B cell (primary cell): Measurements from ENCODE around the gene ARFGEF2. TPM values are rescaled to one million over a fixed set of nuclear protein-coding genes. Genes with fewer than 3 reads are reported as not detected.

Experiments
- ATAC-seq: fragments of 200-7000 bp; cut with Tn5 transposase; one replicate; pipeline ENCODE4 v1.10.0; 2021; ENCODE audit warnings: low read depth, mild to moderate bottlenecking, moderate number of reproducible peaks, moderate library complexity
- CTCF ChIA-PET: fragments of 350-600 bp; sonication (Branson Sonifier 250); formaldehyde crosslinking; loops from one replicate; lab custom pipeline; 2021; ENCODE audit warnings: antibody characterized with exemption, inconsistent platforms; lab: Charles Lee
- POLR2A ChIA-PET: fragments of 350-600 bp; sonication (Branson Sonifier 250); formaldehyde crosslinking; loops from one replicate; lab custom pipeline; 2021; ENCODE audit warnings: antibody characterized with exemption; lab: Charles Lee
- DNase-seq: peaks from one replicate; pipeline ENCODE4 v3.0.0; 2013
- H2AFZ ChIP-seq: 2 replicates; pipeline ENCODE4 v1.6.1; 2012; ENCODE audit warnings: mild to moderate bottlenecking, low read depth, low read length; ENCODE audit not compliant: insufficient read depth, poor library complexity, severe bottlenecking
- H3K27ac ChIP-seq, 2 donors: 1 replicate in 1 of 2; 2 replicates in 1 of 2; pipeline ENCODE4 v1.5.1; 2012 to 2013; ENCODE audit warnings: low read length in 2 of 2, mild to moderate bottlenecking in 2 of 2, moderate library complexity in 1 of 2
- H3K27me3 ChIP-seq, 4 experiments: fragments of 200-600 bp in 1 of 4; sonication (generic) in 1 of 4; replicated peaks in 1 of 4; 1 replicate in 2 of 4; 2 replicates in 2 of 4; pipeline versions ENCODE4 v1.6.1 to v1.7.0; 2013 to 2016; ENCODE audit warnings: low read length in 3 of 4, mild to moderate bottlenecking in 2 of 4, mixed read lengths in 1 of 4, moderate library complexity in 1 of 4; ENCODE audit not compliant: insufficient read depth in 4 of 4, control insufficient read depth in 3 of 4; ENCODE audit errors: control extremely low read depth in 1 of 4
- H3K36me3 ChIP-seq, 2 experiments: replicated peaks in 1 of 2; 1 replicate in 1 of 2; 2 replicates in 1 of 2; pipeline versions ENCODE4 v1.6.1 to v1.7.1; 2013; ENCODE audit warnings: low read length in 1 of 2; ENCODE audit not compliant: insufficient read depth in 2 of 2, control insufficient read depth in 1 of 2; ENCODE audit errors: control extremely low read depth in 1 of 2, extremely low read depth in 1 of 2
- H3K4me1 ChIP-seq, 2 donors: fragments of 200-600 bp in 1 of 2; sonication (generic) in 1 of 2; 1 replicate in 1 of 2; 2 replicates in 1 of 2; pipeline versions ENCODE4 v1.5.1 to v1.6.1; 2013 to 2017; ENCODE audit warnings: low read length in 2 of 2; ENCODE audit not compliant: control insufficient read depth in 2 of 2, insufficient read depth in 2 of 2
- H3K4me2 ChIP-seq: replicated peaks from 2 replicates; pipeline ENCODE3; 2012; ENCODE audit warnings: mild to moderate bottlenecking, low read depth, low read length; ENCODE audit not compliant: poor library complexity, severe bottlenecking
- H3K4me3 ChIP-seq, 5 experiments: fragments of 200-600 bp in 1 of 5; sonication (generic) in 1 of 5; 1 replicate in 3 of 5; 2 replicates in 2 of 5; pipeline versions ENCODE4 v1.5.1 to v1.7.0; 2011 to 2016; ENCODE audit warnings: low read length in 4 of 5, mild to moderate bottlenecking in 4 of 5, low read depth in 2 of 5, control low read depth in 1 of 5, moderate library complexity in 1 of 5; ENCODE audit not compliant: insufficient read depth in 1 of 5; ENCODE audit errors: control extremely low read depth in 1 of 5, extremely low read depth in 1 of 5
- H3K79me2 ChIP-seq: fragments of 200-600 bp; sonication (generic); one replicate; pipeline ENCODE4 v1.6.0; 2016; ENCODE audit warnings: low read length; ENCODE audit not compliant: control insufficient read depth, insufficient read depth
- H3K9ac ChIP-seq: fragments of 200-600 bp; sonication (generic); 2 replicates; pipeline ENCODE4 v1.6.1; 2017; ENCODE audit warnings: mild to moderate bottlenecking, low read length, moderate library complexity
- H3K9me3 ChIP-seq, 3 donors: one replicate each; pipeline versions ENCODE4 v1.6.1 to v1.7.1; 2013; ENCODE audit warnings: low read length in 2 of 3; ENCODE audit not compliant: control insufficient read depth in 2 of 3, insufficient read depth in 1 of 3; ENCODE audit errors: control extremely low read depth in 1 of 3
- H4K20me1 ChIP-seq: 2 replicates; pipeline ENCODE4 v1.6.0; 2012; ENCODE audit warnings: mild to moderate bottlenecking, low read length; ENCODE audit not compliant: insufficient read depth, control insufficient read depth, poor library complexity, severe bottlenecking
- H3K27ac Mint-ChIP-seq: one replicate; pipeline ENCODE4 v1.8.0; 2021; ENCODE audit warnings: mixed read lengths
- H3K27me3 Mint-ChIP-seq: one replicate; pipeline ENCODE4 v1.8.0; 2021; ENCODE audit warnings: mixed read lengths
- H3K4me1 Mint-ChIP-seq: one replicate; pipeline ENCODE4 v1.8.0; 2021; ENCODE audit warnings: mixed read lengths
- H3K4me3 Mint-ChIP-seq: one replicate; pipeline ENCODE4 v1.8.0; 2021; ENCODE audit warnings: mixed read lengths
- H3K9me3 Mint-ChIP-seq: one replicate; pipeline ENCODE4 v1.8.0; 2022; ENCODE audit warnings: mixed read lengths; ENCODE audit not compliant: insufficient read depth
- CTCF ChIP-seq: fragments of 200-600 bp; IDR thresholded peaks from one replicate; pipeline ENCODE4 v1.8.0; 2022; ENCODE audit warnings: antibody characterized with exemption, mild to moderate bottlenecking
- EZH2 ChIP-seq: IDR thresholded peaks from 2 replicates; pipeline ENCODE4 v1.6.1; 2012; ENCODE audit warnings: borderline replicate concordance, low read depth, mild to moderate bottlenecking, moderate library complexity, low read length; ENCODE audit not compliant: insufficient read depth, poor library complexity, severe bottlenecking
- WGBS: methylation state at CpG from one replicate; pipeline ENCODE4 v1.1.5; 2013; ENCODE audit warnings: missing lambda C conversion rate; ENCODE audit not compliant: insufficient coverage; 5-methylcytosine and 5-hydroxymethylcytosine counted together
- intact Hi-C: fragments of 100-400 bp; cut with micrococcal nuclease; formaldehyde crosslinking; loops from one replicate; pipeline ENCODE4 v1.10.0; 2022
- polyA plus RNA-seq: library from polyadenylated mRNA; depleted of rRNA; stranded (reverse); fragments of >200 nt; gene quantifications from 2 replicates; pipeline ENCODE4 v1.2.3, GENCODE V29; 2012
- total RNA-seq, 2 donors: library from RNA; stranded (reverse); fragments of 120-200 nt in 1 of 2; gene quantifications; 1 replicate in 1 of 2; 2 replicates in 1 of 2; pipeline versions ENCODE4 v1.2.3 to v1.2.4, GENCODE V29; 2013 to 2022

The ARFGEF2 gene
- total and polyA plus RNA-seq, 2 donors (not counting 1 experiment from before 2014, with no cell fraction given): 10.8 to 34.3 TPM

DNA sequence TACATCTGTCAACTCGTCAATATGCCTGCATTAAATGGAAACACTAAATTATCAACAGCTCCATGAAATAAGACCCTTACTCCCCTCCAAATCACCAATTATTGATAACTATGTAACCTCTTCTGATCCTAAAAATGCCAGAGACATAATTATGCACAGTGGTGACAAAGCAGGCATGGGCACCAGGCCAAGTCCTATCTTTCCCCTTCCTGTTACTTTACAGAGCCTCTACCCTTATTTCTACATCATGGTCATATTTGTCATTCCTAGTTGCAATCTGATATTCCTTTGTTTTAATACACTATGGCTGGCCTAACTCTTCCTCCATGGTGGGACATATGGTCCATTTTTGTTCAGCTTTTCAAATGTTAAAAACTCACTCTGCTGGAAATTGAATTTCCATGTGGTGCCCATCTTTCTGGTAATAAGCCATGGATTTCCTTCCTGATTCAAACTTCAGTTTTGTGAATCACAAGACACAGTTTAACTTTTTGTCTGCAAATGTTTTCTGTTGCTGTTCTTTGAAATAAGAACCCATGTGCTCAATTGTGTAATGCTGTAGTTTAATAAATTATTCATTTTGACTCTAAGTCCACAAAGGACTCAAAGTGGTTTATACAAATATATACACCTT lies 41.8 kb upstream of the ARFGEF2 start:
- Histone ChIP-seq H3K4me2 (no peak overlapping the region), H3K9me3 (no peaks in the 10 kb centered on the region), H4K20me1 (no peaks in the 10 kb centered on the region), H3K36me3 (no peaks in the 10 kb centered on the region), H2AFZ (no peak overlapping the region), H3K27ac (no peak overlapping the region), H3K79me2 (no peaks in the 10 kb centered on the region), H3K9ac (no peak overlapping the region), H3K4me3 (no peak overlapping the region), H3K4me1 (no peaks in the 10 kb centered on the region), H3K27me3 (no peaks in the 10 kb centered on the region)
- DNase-seq: no peak
- no peak for ATAC-seq
- WGBS: 100% methylated on average over 1 of the region's 1 CpG
- ChIA-PET CTCF (interaction anchor here (1.2 to 8.5 kb wide), 2 partner anchors 25 to 221 kb away, joined by 6 to 60 read pairs; no protein-coding TSS in a partner anchor), POLR2A (no interaction called here)
- Mint-ChIP-seq H3K4me1 (peaks cover 20% of the 10 kb centered on the region), H3K27me3 (no peaks in the 10 kb centered on the region), H3K27ac (no peak overlapping the region), H3K9me3 (no peaks in the 10 kb centered on the region), H3K4me3 (no peak overlapping the region)
- intact Hi-C loops: no loop called here
- TF ChIP-seq EZH2 (no peak), CTCF (no peak)

DNA sequence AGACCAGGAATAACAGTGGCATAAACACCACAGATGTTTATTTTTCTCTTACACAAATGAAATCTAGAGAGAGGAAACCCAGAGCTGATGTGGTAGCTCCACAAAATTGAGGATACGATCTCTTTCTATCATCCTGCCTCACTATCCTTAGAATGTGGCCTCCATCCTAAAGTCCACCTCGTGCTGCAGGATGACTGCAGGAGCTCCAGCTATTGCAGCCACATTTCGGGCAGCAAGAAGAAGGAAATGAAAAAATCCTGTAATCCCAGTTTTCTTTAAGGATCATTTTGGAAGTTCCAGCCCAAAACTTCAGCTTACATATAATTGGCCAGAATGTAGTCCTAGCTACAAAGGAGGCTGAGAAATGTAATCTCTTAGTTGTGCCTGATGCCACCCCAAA lies 41.2 kb upstream of the ARFGEF2 start:
- H3K9me3 Mint-ChIP-seq: no peaks in the 10 kb centered on the region
- Histone ChIP-seq H3K9ac (no peak overlapping the region), H3K9me3 (no peaks in the 10 kb centered on the region), H3K4me2 (no peak overlapping the region), H4K20me1 (no peaks in the 10 kb centered on the region), H3K79me2 (no peaks in the 10 kb centered on the region), H2AFZ (no peak overlapping the region), H3K4me3 (no peak overlapping the region), H3K4me1 (no peaks in the 10 kb centered on the region), H3K27me3 (no peaks in the 10 kb centered on the region), H3K27ac (no peak overlapping the region), H3K36me3 (no peaks in the 10 kb centered on the region)
- ATAC-seq (no peak), DNase-seq (no peak)
- 100% methylated on average over 3 of the region's 3 CpGs for WGBS
- H3K4me1 Mint-ChIP-seq: peaks cover 14% of the 10 kb centered on the region
- TF ChIP-seq EZH2 (no peak), CTCF (no peak)
- H3K4me3 Mint-ChIP-seq: no peak overlapping the region
- ChIA-PET CTCF (interaction anchor here (1.2 to 8.5 kb wide), 2 partner anchors 24 to 222 kb away, joined by 6 to 60 read pairs; no protein-coding TSS in a partner anchor), POLR2A (interaction anchor here (1.0 kb wide), 1 partner anchor 101 kb away, joined by 4 read pairs; no protein-coding TSS in a partner anchor)
- intact Hi-C loops: no loop called here
- H3K27ac Mint-ChIP-seq: no peak overlapping the region
- H3K27me3 Mint-ChIP-seq: no peaks in the 10 kb centered on the region
